HG03469 (cell line): ENCODE measurements around the gene UNC5C.

Source experiments
- ATAC-seq: cut with Tn5 transposase; IDR thresholded peaks from one replicate; pipeline ENCODE4 v1.9.1; 2021; ENCODE audit warnings: mild to moderate bottlenecking, moderate library complexity, moderate number of reproducible peaks; ENCODE audit not compliant: unreplicated experiment

UNC5C gene

DNA sequence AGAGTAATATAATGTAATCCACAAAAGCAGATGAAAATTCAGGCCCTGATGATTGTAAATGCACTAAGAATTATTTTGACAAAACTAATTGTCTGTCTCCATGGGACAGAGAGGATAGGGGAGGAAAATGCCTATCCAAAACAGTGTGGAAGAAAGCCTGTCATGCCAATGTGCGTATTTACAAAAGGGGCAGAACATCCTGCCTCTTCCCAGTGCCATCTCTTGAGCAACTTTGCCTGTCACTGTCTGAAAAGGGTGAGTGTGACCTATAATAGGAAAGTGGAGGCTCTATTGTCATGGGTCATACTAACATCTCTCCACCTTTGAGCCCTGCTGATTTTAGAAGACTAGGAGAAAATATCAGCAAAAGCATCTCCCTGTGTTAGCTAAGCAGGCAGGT is 264.1 kb downstream of the UNC5C start:
- ATAC-seq = no peak

DNA sequence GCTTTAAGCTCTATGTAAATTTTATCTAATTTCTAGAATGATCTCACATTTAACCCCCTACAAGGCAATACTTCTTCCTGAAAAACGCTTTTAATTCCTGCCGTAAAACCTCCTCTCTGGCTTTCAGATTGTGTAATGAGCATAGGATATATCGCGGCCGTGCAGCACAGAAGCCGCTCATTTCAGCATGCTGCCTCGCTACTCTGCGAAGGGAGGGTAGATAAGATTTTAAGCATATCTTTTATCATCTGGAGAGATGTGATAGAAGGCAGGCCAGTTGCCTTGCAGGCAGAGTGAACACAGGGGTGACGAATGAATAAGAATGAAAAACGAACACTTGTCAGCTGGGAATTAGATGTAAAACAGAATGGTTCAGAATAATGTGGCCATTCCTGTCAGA is 265.5 kb downstream of the UNC5C start:
- no peak for ATAC-seq

DNA sequence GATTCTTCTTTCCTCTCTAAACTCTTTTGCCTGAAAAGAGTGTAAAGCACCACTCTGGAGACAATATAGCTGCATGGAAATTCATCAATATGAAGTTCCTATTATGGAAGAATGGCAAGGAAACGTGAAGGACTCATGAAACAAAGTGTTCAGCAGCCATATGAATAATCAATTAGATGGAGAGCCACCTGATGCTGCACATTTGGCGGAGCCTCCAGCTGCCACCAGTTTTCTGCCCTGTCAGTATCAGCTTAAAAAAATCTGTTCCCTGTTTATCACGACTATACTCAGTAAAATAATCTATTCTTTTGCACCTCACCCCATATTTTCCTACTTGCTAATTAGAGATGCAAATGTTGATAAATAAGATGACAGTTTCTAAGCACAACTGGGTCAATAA is 276.0 kb downstream of the UNC5C start:
- ATAC-seq = no peak

DNA sequence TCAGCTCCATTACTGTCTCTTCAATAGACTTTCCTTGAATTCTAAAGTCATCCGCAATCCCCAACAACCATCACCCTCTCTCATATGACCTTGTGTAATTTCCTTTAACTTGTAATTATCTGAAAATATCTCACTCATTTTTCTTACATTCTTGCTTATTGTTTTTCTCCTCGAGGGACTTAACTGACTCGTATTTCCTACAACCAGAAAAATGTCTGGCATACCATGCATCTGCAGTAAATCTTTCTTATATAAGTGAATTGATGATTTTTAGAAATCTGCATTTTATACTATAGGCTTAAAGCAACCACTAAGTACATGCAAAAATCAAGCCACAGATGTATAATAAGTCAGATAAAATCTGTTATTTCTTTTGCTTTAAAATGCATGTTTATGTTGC is 276.7 kb downstream of the UNC5C start:
- ATAC-seq = no peak

DNA sequence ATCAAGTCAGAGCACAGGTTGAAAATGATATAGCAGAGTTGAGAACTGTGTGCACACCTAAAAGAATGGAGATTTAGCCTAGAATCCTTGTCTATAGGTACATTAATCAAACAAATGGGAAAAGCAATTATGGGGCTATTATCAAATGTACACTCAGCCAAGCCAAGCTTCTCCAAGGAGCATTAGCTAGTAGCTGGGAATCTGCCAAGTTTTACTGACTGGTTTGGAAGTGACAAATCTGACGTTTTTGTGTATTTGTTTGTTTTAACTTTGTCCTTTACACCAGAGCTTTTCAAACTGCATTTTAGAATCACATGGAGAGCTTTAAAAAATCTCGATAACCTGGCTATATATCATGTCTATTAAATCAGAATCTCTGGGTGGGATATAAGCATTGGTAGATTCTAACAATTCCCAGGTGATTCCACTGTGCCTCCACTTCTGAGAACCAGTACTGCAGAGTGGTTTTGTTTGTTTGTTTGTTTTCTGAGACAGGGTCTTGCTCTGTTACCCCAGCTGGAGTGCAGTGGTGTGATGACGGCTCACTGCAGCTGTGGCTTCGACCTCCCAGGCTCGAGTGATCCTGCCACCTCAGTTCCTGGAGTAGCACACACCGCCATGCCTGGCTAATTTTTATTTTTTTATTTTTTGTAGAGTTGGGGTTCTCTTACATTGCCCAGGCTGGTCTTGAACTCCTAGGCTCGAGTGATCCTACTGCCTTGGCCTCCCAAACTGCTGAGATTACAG is 279.8 kb downstream of the UNC5C start:
- no peak for ATAC-seq

DNA sequence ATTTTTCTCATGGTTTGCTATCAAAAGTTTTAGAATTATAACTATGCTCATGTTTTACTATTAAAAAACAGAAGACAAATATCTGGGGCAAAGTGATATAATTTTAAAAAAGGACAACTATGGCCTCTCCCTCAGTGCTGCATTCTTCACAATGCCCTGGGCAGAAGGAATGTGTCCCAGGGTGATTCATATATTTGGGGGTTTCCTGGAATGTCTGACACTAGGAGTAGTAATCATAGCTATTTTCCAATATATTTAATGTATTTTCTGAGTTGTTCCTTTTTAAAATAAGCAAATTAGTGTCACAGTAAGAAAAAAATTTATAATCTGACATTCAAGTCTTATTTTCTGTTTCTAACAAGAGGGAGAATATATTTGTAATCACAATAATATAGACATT is 281.7 kb downstream of the UNC5C start:
- no peak for ATAC-seq

DNA sequence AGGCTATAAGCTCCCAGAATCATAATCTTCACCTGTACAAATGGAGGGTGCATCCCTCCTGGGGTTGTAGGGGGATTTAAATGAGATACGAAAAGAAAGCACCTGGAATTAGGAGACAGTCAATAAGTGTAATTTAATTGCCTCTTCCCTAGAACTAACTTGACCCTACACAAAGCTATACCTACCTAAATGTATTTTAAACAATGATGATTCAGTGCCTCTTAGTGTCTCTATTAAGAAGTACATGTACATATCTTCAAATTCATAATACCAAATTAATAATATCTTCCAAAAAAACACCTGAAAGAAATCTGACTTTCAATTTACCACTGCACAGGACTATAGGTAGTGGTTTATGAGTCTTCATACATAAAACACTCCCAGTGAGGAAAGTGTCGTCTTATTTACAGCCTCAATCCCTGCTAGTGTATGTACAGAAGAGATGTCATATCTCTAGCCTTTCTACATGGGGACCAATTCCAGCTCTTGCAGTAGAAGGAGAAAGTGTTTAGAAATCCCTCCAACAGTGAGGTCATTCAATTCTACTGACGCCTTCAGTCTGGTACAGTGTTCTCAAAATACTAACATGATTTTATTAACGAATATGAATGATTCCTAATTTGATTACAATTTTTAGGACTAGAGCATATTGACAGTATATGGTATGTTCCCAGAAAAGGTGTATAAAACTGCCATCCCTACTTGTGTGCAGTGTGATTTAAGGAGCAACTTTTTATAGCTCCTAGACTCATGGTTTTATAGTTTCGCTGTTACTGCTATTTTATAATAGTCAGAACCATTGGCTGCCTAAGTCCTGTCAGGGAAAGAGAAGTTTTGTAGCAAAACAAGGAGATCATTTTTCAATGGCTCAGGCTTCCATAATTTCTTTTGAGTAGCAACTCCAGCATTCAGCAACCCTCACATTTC is 282.7 kb downstream of the UNC5C start:
- ATAC-seq = no peak

DNA sequence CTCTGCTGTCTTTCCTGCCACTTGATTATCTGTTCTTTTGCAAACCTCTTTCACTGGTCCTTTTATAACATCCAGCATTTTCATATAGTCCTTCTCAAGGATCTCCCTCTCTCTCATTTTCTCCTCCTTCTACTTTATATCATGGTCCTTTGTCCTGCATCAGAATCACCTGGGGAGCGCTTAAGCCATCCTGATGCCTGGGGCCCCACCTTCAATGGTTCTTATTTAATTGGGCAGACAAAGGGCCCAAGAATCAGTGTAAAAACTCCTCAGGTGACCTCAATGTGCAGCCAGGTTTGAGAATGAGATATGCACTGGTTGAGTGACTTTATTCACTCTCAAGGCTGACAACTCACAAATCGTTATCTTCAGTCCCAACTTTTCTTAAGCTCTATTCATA is 283.9 kb downstream of the UNC5C start:
- ATAC-seq = no peak

DNA sequence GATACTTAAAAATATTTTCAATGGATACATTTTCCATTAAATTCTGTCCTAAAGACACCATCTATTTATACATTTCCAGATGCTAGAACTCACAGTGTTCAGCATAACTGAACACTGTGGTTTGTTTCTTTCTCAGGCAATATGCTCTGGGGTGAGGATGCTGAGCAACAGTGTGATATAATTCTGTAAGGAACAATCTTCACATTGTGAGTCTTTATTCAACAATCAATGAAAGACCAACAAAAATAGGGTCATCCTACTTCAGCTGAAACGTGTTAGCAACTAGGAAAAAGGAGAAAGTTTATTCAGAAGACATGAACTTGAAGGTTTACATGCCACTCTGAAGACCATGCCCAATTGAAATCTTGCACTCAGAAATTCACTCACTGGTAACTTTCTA is 284.8 kb downstream of the UNC5C start:
- no peak for ATAC-seq

DNA sequence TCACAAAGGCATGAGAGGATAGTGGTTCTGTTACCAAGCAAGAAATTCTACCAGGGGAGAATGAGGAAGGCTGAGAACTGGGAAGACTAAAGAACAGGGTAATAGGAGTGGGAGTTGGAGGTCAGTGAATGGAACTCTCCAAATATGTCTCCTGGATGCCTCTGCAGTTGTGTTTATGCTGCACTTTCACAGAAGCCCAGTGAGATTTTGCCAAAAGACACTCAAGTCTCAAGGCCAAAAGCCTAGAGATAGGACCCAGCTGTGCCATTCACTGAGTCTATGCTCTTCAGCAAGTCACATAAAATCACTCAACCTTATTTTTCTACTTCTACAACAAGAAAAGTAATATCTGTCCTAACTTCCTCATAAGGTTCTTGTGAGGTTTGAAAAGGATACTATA is 285.4 kb downstream of the UNC5C start:
- no peak for ATAC-seq

DNA sequence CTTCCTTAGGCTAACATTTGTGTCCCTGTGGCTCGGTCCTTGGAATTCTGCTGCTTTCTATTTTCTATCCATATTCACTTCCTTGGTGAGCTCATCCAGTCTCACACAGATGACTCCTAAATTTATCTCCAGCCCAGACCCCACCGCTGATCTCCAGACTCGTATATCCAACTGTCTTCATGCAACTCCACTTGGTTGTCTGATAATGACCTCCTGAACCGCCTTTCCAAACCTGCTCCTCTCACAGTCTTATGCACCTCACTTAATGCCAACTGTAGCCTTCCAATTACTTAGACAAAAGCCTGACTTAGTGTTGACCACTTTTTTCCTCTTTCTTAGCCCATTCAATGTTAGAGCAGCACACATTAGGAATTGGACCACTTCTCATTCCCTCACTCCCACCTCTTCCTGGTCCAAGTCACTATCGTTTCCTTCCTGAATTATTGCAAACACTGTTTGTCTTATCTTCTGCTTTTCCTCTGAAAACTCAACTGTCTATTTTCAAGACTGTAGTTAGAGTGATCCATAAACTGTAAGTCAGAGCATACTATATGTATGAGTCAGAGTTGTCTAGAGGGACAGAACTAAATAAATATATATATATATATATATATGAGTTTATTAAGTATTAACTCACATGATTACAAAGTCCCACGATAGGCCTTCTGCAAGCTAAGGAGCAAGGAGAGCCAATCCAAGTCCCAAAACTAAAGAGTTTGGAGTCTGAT is 292.5 kb downstream of the UNC5C start:
- ATAC-seq = no peak

DNA sequence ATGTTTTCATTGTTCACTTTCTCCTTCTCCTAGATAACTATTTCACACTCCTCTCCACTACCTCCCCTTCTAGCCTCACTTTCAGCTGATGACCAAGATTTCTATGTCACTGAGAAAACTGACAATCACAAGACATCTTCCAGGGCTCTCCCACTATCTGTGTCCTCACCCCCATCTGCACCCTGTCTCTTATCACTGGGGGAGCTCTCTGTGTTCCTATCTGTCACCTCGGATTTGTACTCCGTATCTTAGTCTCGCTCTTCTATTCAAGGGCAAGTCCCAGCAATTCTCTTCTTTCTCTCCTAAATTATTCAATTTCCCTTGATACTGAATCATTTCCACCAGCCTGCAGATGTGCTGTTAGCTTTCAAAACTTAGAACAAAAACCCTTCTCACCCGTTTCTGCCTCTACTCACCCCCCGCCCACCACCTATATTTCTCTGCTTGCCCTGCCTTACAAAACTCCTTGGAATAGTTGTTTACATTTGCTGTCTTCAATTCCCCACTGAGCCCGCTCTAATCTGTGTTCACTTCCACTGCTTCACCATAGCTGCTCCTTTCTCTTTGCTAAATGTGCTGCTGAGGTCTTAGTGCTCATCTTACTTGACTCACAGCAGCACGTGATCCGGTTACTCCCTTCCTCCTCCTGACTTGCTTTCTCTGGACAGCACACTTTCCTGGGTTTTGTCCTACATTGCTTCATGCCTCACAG is 293.2 kb downstream of the UNC5C start:
- no peak for ATAC-seq

DNA sequence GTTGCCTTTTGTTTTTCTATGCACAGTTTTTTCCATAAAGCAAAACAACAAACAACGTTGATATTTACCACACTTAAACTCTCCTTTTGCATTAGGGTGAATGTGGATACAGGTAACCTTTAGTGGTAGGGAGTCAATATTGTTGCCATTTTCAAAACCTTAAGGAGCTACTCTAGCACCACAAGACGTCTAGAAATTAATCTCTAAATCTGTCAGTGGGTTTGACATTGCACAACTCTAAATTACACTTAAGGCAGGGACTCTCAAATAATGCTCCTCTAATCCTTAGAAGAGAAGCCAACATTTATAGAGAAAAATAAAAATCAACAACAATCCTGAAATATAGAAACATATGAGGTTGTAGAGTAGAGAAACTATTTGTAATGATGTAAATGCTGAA is 297.2 kb downstream of the UNC5C start:
- ATAC-seq = no peak

DNA sequence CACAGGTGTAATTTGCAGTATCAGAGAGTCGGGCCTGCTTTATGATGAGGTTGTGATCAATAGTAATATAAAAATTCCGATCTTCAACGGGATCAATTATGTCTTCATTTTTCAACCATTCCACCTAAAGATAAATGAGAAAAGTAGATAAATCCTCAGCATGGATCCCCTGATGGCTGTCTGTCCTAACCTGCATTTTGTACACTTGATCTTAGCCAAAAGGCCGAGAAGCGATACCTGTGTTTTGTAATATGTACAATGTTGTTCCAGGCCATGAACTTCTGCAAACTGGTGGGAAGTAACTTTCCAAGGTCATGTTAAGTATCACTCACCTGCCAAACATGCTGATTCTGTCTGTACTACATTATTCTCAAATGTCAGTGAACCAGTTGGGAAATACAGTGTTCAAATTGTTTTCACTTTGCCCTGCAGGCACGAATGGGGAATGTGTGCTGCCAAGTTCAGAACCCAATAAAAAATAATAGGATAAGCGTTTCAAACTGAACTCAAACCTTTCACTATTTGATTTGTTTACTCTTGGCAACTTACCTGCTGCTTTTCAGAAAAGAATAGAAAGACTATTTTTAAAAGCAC is 298.1 kb downstream of the UNC5C start:
- ATAC-seq = no peak

DNA sequence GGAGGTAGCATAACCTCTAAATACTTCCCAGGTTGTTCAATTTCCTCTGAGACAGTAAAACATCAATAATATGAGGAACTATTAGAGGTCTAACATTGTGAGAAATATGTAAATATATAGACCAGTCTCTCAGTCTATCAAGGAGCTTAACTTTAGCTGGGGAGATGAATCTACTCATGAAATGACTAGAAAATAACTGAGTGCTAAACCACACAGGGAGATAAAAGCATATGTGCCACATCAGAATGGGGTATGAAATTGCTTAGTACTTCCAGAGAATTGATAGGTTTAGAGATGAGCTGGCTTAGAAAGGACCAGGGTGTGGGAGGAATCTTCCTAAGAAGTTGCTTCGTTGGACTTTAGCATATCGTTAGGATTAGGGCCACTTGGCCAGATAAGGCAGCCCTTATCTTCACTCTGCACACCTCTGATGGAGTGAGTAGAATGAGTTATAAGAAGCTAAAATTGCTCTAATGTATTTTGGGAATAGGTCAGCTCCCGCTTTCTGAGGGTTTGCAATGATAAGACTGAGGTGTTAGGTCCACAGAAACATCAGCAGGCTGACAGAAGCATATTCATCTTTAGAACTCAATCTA is 299.2 kb downstream of the UNC5C start:
- ATAC-seq = no peak

DNA sequence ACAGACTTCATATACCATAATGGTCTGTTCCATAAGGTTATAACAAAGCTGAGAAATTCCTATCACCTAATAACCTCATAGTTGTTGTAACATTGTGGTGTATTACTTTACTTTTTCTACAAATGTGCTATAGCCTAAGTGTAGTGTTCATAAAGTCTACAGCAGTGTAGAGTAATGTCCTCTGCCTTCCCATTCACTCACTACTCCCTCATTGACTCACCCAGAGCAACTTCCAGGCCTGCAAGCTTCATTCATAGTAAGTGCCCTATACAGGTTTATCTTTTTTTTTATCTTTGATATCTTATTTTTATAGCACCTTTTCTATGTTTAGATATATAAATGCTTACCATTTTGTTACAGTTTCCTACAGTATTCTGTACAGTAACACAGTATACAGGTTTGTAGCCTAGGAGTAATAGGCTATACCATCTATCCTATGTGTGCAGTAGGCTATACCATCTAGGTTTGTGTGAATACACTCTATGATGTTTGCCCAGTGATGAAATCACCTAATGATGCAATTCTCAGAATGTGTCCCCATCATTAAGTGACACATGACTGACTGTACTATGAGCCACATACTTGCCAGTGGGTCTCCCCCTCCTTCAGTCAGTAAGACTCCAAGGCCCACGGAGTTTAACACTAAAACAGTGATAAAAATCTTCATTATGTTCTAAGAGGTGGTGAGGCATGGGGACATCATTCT is 299.9 kb downstream of the UNC5C start:
- no peak for ATAC-seq

DNA sequence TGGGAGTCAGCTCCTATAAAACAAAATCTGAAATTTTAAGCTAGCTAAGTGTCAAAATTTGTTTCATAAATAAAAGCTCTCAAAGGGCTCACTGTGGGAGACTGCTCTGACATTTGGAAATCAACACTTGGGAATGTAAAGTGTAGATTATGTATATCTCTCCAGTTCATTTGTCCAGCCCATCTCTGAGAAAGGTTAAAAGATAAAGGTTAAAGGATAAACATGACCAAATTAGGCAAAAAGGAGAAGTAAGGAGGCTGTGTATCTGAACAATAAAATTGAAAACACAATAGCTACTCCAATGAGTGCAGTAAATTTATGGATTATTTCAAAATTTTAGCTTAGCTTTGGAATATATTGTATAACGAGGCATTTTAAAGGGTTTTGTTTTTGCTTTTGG is 304.9 kb downstream of the UNC5C start:
- no peak for ATAC-seq

DNA sequence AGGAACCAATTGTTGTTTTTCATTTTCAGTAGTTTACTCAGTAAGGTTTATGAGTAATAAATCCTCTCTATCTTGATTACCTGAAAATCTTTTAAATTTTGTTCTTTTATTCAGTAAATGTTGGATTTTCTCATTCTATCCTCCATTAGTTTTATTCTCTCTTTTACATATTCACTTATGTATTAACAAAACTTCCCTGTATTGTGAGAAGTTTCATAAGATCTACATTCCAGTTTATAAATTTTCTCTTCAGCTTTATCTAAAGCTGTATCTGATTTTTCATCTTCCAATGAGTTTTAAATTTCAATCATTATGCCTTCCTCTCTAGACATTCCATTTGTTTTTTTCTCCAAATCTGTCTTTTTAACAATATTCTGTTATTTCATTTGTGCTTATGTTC is 310.2 kb downstream of the UNC5C start:
- no peak for ATAC-seq

DNA sequence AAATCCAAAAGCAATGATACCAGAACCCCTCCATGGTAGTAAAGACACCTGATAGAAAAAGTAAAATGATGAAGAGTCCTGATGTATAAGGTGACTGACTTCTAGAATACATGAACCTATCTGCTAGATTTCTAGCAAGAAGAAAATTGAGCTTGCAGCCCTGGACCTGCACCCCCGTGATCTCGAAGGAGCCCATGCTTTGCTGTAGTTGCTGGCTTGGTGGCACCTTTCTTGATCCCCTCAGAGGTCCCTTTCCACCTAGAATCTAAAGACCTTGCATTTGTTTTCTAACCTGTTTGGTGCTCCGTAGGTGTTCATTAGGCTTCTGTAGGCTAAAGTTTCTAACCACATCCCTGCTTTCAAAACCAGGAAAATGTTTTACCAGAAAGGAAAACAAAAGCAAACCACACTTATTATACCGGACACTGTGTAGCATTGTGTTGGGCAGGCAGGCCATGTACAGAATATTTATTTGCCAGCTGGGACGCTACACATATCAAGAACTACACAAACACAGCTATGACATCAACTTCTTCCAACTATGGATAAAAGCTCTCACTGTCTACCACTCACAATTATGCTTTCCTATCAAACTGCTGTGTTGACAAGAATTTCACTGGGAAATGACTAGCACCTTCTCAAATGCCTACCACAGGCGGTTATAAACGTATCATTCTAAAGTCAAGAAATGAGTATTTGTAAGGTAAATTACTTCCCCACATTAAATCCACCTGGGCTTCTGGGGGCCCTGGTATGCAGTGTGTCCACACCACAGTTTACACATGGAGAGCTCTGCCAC is 316.2 kb downstream of the UNC5C start:
- ATAC-seq = no peak
